A549 (cell line): Measurements from ENCODE around the gene NMRK1.

Experiments used
- CEBPB ChIP-seq, 2 experiments: fragments of >200 bp in 1 of 2; sonication (Bioruptor Twin) in 1 of 2; formaldehyde crosslinking in 1 of 2; IDR thresholded peaks; 2 replicates each; pipeline ENCODE4 v1.6.1; 2012 to 2016
- EP300 ChIP-seq, 2 experiments: fragments of >200 bp; sonication (Bioruptor Twin); formaldehyde crosslinking; IDR thresholded peaks; 2 replicates in 1 of 2; 3 replicates in 1 of 2; pipeline ENCODE4 v1.6.1; 2016 to 2017
- POLR2A ChIP-seq: IDR thresholded peaks from 2 replicates; pipeline ENCODE4 v1.6.1; 2012; ENCODE audit warnings: mild to moderate bottlenecking, low read length
- RAD21 ChIP-seq, 2 experiments: fragments of >200 bp in 1 of 2; sonication (Bioruptor Twin) in 1 of 2; formaldehyde crosslinking in 1 of 2; IDR thresholded peaks in 1 of 2; conservative IDR thresholded peaks in 1 of 2; 2 replicates in 1 of 2; 3 replicates in 1 of 2; pipeline ENCODE4 v1.6.1; 2012 to 2018; ENCODE audit warnings: inconsistent platforms in 1 of 2
- TF ChIP-seq, protein P1 (sequence below): IDR thresholded peaks from 2 replicates; pipeline ENCODE4 v1.6.1; 2012; ENCODE audit warnings: low read depth, borderline replicate concordance

DNA sequence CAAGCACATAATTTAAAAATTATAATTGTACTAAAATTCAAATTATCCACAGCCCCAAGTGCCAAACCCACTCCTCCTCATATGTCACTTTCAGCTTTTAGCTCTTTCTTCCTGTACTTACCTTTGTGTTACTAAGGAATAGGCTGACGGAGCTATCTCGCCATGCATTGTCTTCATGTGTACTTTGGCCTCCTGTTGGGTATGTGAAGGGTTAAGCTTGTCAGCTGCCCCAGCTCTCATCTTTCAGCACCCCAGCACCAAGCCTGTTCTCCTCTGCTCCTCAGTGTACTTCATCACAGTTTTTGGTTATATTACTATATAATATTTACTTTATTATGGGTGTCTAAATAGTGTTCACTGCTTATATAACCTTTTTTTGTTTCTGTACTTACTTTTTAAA is 46.5 kb upstream of the NMRK1 start:
- TF ChIP-seq POLR2A (no peak), EP300 (IDR thresholded peaks at IDR 0.05) (no peak), RAD21 (conservative IDR thresholded peaks at IDR 0.05 in 1 of 2, IDR thresholded peaks at IDR 0.05 in 1 of 2) (no peak), CEBPB (IDR thresholded peaks at IDR 0.05) (no peak)
- TF ChIP-seq, protein P1, sequence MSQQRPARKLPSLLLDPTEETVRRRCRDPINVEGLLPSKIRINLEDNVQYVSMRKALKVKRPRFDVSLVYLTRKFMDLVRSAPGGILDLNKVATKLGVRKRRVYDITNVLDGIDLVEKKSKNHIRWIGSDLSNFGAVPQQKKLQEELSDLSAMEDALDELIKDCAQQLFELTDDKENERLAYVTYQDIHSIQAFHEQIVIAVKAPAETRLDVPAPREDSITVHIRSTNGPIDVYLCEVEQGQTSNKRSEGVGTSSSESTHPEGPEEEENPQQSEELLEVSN, result no peak
